AG09319 (cell line): ENCODE results near the gene SELENOO.

Experiments used
- DNase-seq: peaks from one replicate; pipeline ENCODE4 v3.0.0-alpha.2; 2010; ENCODE audit warnings: low read depth; ENCODE audit errors: extremely low read depth
- TF ChIP-seq, protein P1 (sequence below): IDR thresholded peaks from 2 replicates; pipeline ENCODE4 v1.5.1; 2011; ENCODE audit warnings: low read depth, mild to moderate bottlenecking, inconsistent platforms, low read length, moderate library complexity

SELENOO gene

DNA sequence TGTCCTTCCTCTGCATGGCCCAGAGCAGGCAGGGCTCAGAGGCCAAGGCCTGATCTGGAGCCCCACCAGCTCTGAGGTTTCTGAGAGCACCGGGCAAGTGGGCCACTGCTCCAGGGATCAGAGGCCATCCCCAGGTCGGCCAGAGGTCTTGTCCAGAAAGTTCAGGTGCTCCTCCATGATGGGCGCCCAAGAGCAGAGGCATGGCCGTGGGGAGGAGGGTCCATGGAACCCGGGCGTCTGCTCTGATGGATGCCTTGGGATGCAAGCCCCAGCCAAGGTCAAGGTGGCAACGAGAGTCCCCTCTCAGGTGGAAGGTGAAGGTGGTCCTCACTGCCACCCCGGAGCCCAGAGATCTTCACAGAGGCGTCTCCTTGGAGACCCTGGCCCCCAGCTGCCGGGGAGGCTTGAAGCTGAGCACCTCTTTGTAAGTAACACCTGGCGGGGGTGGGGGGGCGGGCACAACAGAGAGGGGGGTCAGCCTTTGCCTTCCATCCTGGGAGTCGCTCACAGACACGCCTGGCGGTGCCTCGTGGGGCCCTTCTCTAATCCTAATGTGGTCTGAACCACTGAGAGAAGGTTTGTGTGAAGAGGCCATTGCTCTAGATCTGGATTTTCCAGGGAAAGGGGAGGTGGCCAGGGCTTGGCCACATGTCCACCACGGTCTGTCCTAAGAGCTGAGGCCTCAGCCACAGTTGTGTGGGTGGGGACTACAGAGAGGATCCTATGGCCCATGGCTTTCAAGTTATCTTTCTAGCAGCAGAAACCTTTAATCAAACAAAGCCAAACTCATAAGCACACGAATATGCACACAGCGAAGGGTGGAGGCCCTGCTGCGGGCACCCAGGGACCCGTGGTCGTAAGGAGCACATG, 52.5 kb downstream of the SELENOO start:
- TF ChIP-seq, protein P1, sequence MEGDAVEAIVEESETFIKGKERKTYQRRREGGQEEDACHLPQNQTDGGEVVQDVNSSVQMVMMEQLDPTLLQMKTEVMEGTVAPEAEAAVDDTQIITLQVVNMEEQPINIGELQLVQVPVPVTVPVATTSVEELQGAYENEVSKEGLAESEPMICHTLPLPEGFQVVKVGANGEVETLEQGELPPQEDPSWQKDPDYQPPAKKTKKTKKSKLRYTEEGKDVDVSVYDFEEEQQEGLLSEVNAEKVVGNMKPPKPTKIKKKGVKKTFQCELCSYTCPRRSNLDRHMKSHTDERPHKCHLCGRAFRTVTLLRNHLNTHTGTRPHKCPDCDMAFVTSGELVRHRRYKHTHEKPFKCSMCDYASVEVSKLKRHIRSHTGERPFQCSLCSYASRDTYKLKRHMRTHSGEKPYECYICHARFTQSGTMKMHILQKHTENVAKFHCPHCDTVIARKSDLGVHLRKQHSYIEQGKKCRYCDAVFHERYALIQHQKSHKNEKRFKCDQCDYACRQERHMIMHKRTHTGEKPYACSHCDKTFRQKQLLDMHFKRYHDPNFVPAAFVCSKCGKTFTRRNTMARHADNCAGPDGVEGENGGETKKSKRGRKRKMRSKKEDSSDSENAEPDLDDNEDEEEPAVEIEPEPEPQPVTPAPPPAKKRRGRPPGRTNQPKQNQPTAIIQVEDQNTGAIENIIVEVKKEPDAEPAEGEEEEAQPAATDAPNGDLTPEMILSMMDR = no peak
- no peak for DNase-seq

DNA sequence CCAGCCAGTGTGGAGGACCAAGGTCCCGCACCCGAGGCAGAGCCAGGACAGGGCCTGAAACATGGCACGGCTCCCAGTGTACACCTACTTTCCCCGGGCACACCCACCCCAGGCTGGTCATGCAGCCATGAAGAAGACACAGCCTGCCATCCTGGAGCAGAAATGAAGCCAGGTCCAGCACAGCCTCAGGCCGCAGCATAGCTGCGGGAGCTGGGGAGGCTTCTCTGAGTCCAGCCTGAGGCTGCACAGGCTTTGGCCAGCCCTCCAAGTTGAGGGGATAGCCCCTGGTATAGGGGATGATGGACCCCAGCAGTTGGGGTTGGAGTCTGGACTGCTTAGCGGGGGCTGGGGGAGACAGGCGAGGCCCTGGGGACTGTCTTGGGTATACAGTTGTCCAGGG, 53.1 kb downstream of the SELENOO start:
- DNase-seq = no peak
- TF ChIP-seq, protein P1 = no peak

DNA sequence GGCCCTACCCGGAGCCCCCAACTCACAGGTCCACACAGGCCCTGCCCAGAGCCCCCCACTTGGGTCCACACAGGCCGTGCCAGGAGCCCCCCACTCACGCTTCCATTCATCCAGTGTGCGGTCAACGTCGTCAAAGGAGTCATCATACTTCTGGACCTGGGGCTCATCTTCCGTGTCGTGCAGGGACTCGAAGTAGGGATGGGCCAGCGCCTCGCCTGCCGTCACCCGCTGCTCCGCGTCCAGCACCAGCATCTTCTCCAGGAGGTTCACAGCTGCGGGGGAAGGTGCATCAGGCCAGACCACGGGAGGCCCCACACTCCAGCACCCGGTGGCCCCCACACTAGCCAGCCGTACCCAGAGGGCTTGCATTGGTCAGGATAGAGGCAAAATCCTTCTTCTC, 54.3 kb downstream of the SELENOO start:
- TF ChIP-seq, protein P1 = no peak
- DNase-seq = no peak

DNA sequence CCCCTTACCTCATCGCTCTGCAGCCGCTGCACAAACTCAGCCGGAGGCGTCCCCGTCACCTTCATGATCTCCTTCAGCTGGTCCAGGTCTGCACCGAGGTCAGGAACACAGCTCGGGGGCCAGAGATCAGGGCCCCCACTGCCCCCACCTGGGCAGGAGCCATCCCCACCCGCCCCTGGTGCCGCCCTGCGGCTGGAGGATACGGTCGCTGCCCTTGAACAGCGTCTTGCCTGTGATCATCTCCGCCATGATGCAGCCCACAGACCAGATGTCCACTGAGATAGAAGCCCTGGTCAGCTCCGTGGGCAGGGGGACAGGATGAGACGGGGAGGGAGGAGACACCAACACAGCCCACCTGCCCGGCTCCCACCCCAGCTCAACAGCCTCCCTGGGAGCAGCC, 54.8 kb downstream of the SELENOO start:
- no peak for DNase-seq
- TF ChIP-seq, protein P1 = no peak

DNA sequence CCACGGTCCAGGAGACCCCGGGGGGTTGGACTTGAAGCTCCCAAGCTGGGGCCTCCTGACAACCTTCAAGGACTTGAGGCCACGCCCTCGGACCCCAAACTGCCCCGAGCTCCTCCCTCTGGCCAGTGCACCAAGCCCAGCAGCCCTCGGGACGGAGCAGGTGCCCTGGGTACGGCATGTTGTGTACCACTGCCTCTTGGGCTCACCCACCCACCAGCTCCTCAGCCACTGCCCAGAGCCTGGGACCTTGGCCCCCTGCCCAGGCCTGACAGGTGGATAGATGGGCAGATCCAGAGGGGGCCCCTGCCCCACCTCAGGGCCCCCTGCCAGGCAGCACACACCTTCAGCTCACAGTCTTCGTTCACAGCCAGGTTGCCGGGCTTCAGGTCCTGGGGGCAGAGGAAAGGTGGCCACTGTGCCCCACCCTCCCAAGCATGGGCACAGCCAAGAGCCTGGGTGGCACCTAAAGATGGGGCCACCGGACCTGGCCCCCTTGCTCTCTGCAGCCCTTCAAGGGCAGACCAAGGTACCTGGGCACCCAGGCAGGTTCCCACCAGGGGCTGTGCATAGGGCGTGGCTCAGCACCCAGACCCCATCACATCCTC, 55.5 kb downstream of the SELENOO start:
- TF ChIP-seq, protein P1 = no peak
- no peak for DNase-seq

DNA sequence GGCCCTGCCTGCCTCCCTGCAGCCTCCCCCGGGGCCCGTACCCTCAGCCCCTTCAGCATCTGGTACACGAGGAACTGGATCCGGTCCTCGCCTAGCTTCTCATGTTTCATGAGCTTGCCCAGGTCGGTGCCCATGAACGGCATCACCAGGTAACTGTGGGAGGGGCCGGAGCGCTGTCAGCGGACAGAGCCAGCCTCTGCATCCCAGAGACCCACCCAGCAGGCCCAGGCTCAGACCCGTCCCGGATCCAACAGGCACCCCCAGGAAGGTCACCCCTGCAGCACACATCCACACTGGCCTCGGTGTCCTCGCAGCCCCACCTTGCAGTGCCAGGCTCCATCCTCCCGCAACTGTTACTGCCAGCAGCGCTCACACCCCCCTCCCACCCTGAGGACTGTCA, 56.2 kb downstream of the SELENOO start:
- no peak for DNase-seq
- TF ChIP-seq, protein P1 = no peak
